Suprapubic skin (tissue), 4 donors: ENCODE results near the gene HOTAIR. TPM values are rescaled to one million over a fixed set of nuclear protein-coding genes. Genes with fewer than 3 reads are reported as not detected.

Source experiments
- DNase-seq, 2 donors: peaks; one replicate each; pipeline ENCODE4 v3.0.0-alpha.2; 2019; ENCODE audit warnings: low spot score in 2 of 2
- H3K27ac ChIP-seq: fragments of 200-600 bp; sonication (generic); one replicate; pipeline ENCODE4 v1.5.1; 2019
- H3K27me3 ChIP-seq: fragments of 200-600 bp; sonication (generic); one replicate; pipeline ENCODE4 v1.5.1; 2019
- H3K36me3 ChIP-seq: fragments of 200-600 bp; sonication (generic); one replicate; pipeline ENCODE4 v1.5.1; 2019
- H3K4me1 ChIP-seq: fragments of 200-600 bp; sonication (generic); one replicate; pipeline ENCODE4 v1.5.1; 2019
- H3K4me3 ChIP-seq: fragments of 200-600 bp; sonication (generic); one replicate; pipeline ENCODE4 v1.5.1; 2019; ENCODE audit warnings: mild to moderate bottlenecking
- H3K9me3 ChIP-seq: fragments of 200-600 bp; sonication (generic); one replicate; pipeline ENCODE4 v1.5.1; 2019
- CTCF ChIP-seq, 2 donors: fragments of 200-600 bp in 1 of 2; fragments of 450-650 bp in 1 of 2; sonication (generic) in 1 of 2; IDR thresholded peaks; one replicate each; pipeline ENCODE4 v1.5.1; 2016 to 2019; ENCODE audit warnings: antibody characterized with exemption in 2 of 2, mild to moderate bottlenecking in 1 of 2, moderate library complexity in 1 of 2
- EP300 ChIP-seq: sonication (generic); formaldehyde crosslinking; IDR thresholded peaks from one replicate; pipeline ENCODE4 v1.6.1; 2017; ENCODE audit warnings: antibody characterized with exemption
- POLR2A ChIP-seq, 2 donors: fragments of 450-650 bp; IDR thresholded peaks; one replicate each; pipeline ENCODE4 v1.6.1; 2017; ENCODE audit warnings: antibody characterized with exemption in 2 of 2, mild to moderate bottlenecking in 2 of 2, moderate library complexity in 2 of 2
- POLR2AphosphoS5 ChIP-seq, 3 donors: sonication (generic); formaldehyde crosslinking; IDR thresholded peaks; one replicate each; pipeline ENCODE4 v1.6.1; 2017; ENCODE audit warnings: antibody characterized with exemption in 3 of 3
- WGBS: methylation state at CpG from one replicate; pipeline ENCODE4 v1.1.5; 2018; 5-methylcytosine and 5-hydroxymethylcytosine counted together
- total RNA-seq, 4 donors: library from RNA; depleted of rRNA; stranded (reverse); fragments of >200 nt; gene quantifications; one replicate each; pipeline ENCODE4 v1.1.0, GENCODE V29; 2016

Gene HOTAIR
- total RNA-seq, 4 donors from 2014 or later = 1.4 to 15.7 (median 10.7) TPM

- TF ChIP-seq EP300 (no peak), POLR2A (IDR thresholded peaks at IDR 0.05) (no peak), CTCF (IDR thresholded peaks at IDR 0.05) (no peak), POLR2AphosphoS5 (IDR thresholded peaks at IDR 0.05) (no peak)
- WGBS = 19% methylated on average over 14 of the region's 15 CpGs
Measured at GRCh38 chr12:53978477-53979356, 4.0 kb upstream of the HOTAIR start.

GRCh38 chr12:53977596-53978445 lies 3.1 kb upstream of the HOTAIR start:
- DNase-seq = no peak
- no peaks in the 10 kb centered on the region for H3K9me3 ChIP-seq
- no peaks in the 10 kb centered on the region for H3K36me3 ChIP-seq
- H3K27me3 ChIP-seq = peaks cover 77% of the 10 kb centered on the region
- no peak for TF ChIP-seq CTCF (IDR thresholded peaks at IDR 0.05)
- no peak for TF ChIP-seq POLR2A (IDR thresholded peaks at IDR 0.05)
- no peak for TF ChIP-seq EP300
- TF ChIP-seq POLR2AphosphoS5 (IDR thresholded peaks at IDR 0.05) = no peak
- peaks cover 71% of the 10 kb centered on the region for H3K4me1 ChIP-seq
- peak overlapping the region; percentile 73 for H3K27ac ChIP-seq
- H3K4me3 ChIP-seq = no peak overlapping the region
- 25% methylated on average over 11 of the region's 11 CpGs for WGBS

More at GRCh38 chr12:53978477-53979356, 4.0 kb upstream of the HOTAIR start:
- Histone ChIP-seq H3K4me1 (peaks cover 69% of the 10 kb centered on the region), H3K27ac (peak overlapping the region; percentile 73), H3K4me3 (no peak overlapping the region), H3K9me3 (no peaks in the 10 kb centered on the region), H3K27me3 (peaks cover 78% of the 10 kb centered on the region), H3K36me3 (no peaks in the 10 kb centered on the region)
- peak in 1 of 2 donors; percentile 74 for DNase-seq

- H3K4me3 ChIP-seq = no peak overlapping the region
- H3K36me3 ChIP-seq = no peaks in the 10 kb centered on the region
- H3K27me3 ChIP-seq = peaks cover 78% of the 10 kb centered on the region
- 56% methylated on average over 9 of the region's 9 CpGs for WGBS
- no peak for TF ChIP-seq POLR2A (IDR thresholded peaks at IDR 0.05)
- no peak for TF ChIP-seq CTCF (IDR thresholded peaks at IDR 0.05)
- no peak for TF ChIP-seq POLR2AphosphoS5 (IDR thresholded peaks at IDR 0.05)
- no peak for TF ChIP-seq EP300
- peaks cover 77% of the 10 kb centered on the region for H3K4me1 ChIP-seq
- peak overlapping the region; percentile 84 for H3K27ac ChIP-seq
- H3K9me3 ChIP-seq = no peaks in the 10 kb centered on the region
- DNase-seq = no peak
Measured at GRCh38 chr12:53976823-53977595, 2.3 kb upstream of the HOTAIR start.

GRCh38 chr12:53976172-53976822 lies 1.5 kb upstream of the HOTAIR start:
- 36% methylated on average over 20 of the region's 21 CpGs for WGBS
- TF ChIP-seq CTCF (IDR thresholded peaks at IDR 0.05) (no peak), POLR2A (IDR thresholded peaks at IDR 0.05) (no peak), EP300 (no peak), POLR2AphosphoS5 (IDR thresholded peaks at IDR 0.05) (no peak)
- Histone ChIP-seq H3K27ac (peak overlapping the region; percentile 84), H3K36me3 (no peaks in the 10 kb centered on the region), H3K27me3 (peaks cover 80% of the 10 kb centered on the region), H3K4me1 (peaks cover 72% of the 10 kb centered on the region), H3K4me3 (no peak overlapping the region), H3K9me3 (no peaks in the 10 kb centered on the region)
- DNase-seq = no peak
